Epithelial cell of umbilical artery (primary cell): ENCODE results near the gene SPATA31A6. TPM values are rescaled to one million over a fixed set of nuclear protein-coding genes. Genes with fewer than 3 reads are reported as not detected.

ENCODE experiments used
- total RNA-seq: library from RNA; depleted of rRNA; stranded (reverse); fragments of >200 nt; gene quantifications from 2 replicates; pipeline ENCODE4 v1.2.3, GENCODE V29; 2014

The SPATA31A6 gene
- not detected in 2 replicates for total RNA-seq

GRCh38 chr9:42183359-42183758 lies at the start of gene SPATA31A6:
TSS of gene SPATA31A6 (plus strand) at chr9:42183659. CDS start at chr9:42183688, 29 bp downstream.

Other genes starting within 250 kb of the SPATA31A6 start
- 29.2 and 37.0 TPM in 2 replicates for gene CNTNAP3B, start 54.2 kb upstream of the SPATA31A6 start, total RNA-seq